B cell (primary cell): ENCODE data around the gene ADCY10.

Experiments used
- CTCF ChIP-seq: fragments of 200-600 bp; IDR thresholded peaks from one replicate; pipeline ENCODE4 v1.8.0; 2022; ENCODE audit warnings: antibody characterized with exemption, mild to moderate bottlenecking
- EZH2 ChIP-seq: IDR thresholded peaks from 2 replicates; pipeline ENCODE4 v1.6.1; 2012; ENCODE audit warnings: borderline replicate concordance, low read depth, mild to moderate bottlenecking, moderate library complexity, low read length; ENCODE audit not compliant: insufficient read depth, poor library complexity, severe bottlenecking

- TF ChIP-seq CTCF: no peak
- no peak for TF ChIP-seq EZH2
Observed at GRCh38 chr1:167905671-167906070, 8.3 kb downstream of the ADCY10 start.
